D721Med (cell line): ENCODE measurements around the gene RP9.

Source experiments
- DNase-seq: peaks from one replicate; pipeline ENCODE4 v3.0.0; 2011; ENCODE audit warnings: low spot score; ENCODE audit not compliant: insufficient read length
- FAIRE-seq: peaks from 2 replicates; lab custom pipeline; 2011; peaks lifted over from hg19 to GRCh38; lab: Jason Lieb, UNC
- CTCF ChIP-seq: IDR thresholded peaks from 2 replicates; pipeline ENCODE4 v1.5.1; 2012; ENCODE audit warnings: mild to moderate bottlenecking, control low read depth; ENCODE audit not compliant: insufficient read depth; ENCODE audit errors: missing control alignments

RP9 gene

GRCh38 chr7:33054261-33054964 lies 54.8 kb downstream of the RP9 start:
- DNase-seq (no peak), FAIRE-seq (no peak)
- TF ChIP-seq CTCF, result no peak

DNA sequence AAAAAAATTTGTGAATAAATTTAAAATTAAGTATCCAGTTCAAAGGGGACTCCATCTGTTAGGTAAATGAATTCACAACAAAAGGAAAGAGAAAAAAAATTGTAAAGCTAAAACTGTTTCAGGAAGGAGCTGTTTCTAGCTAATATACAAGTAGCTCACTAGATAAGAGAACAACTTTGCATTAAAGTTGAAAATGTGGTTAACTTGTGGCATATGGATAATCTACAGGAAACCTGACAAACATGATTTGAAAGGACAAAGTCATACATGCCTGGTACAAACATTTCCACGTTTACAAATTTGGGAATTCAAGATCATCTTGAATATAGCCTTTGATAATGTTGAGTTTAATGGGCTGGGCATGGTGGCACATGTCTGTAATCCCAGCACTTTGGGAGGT lies 55.5 kb downstream of the RP9 start:
- FAIRE-seq, result no peak
- TF ChIP-seq CTCF, result no peak
- DNase-seq, result no peak

GRCh38 chr7:33050535-33051318 lies 58.5 kb downstream of the RP9 start:
- FAIRE-seq (no peak), DNase-seq (no peak)
- TF ChIP-seq CTCF, result peak; percentile 48

DNA sequence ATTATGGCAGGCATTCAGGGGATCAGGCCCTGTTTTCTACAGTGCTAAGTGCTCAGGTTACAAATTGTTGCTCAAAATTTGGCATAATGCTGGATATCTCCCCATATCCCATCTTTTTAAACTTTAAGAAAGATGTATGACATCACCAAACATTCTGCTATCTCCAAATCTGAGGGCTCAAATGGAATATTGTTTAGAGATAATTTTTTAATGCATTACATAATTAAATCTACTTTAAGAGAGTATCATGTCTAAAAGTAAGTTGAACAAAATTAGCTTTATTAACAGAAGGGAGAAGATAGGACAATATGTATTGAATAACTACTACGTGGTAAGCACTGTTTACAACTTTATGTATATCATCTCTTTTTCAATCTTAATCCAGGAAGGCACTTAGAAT lies 60.5 kb downstream of the RP9 start:
- FAIRE-seq (no peak), DNase-seq (no peak)
- TF ChIP-seq CTCF, result no peak

DNA sequence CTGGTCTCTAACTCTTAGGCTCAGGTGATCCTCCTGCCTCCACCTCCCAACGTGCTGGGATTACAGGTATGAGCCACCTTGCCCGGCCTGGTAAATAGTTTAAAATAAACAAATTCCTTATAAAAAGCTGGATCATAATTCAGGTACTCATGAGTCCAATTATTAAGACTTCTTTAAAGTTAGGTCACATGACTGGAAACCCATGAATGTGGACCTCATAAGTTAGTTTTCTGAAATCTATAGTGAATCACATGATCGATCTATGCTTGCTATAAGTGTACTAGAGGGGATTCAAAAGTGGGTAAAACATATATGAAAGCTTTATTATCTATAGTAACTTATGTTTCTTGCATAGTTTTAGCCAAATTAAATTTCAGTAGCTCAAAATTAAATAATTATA lies 60.9 kb downstream of the RP9 start:
- no peak for FAIRE-seq
- no peak for TF ChIP-seq CTCF
- DNase-seq, result no peak

DNA sequence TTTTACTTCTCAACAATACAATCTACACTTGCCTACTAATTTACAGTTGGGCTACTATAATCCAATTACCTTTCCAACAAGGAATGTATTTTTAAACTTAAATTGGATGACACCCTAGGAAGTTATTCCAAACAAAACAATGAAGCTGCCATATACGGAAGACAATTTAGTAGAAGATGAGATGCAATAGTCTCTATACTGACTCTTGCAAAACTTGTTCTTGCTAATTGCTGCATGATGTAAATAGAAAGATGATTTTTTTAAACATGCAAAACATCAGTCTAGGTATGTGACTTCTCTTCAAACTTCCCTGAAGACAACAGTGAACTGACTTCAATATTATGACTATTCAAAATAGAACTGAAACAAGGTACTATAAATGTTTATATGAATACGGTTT lies 64.2 kb downstream of the RP9 start:
- DNase-seq (no peak), FAIRE-seq (no peak)
- TF ChIP-seq CTCF, result no peak
